WI38 (cell line): ENCODE results near the gene TMEM54.

Experiments used
- H3K4me3 ChIP-seq: 2 replicates; pipeline ENCODE4 v1.5.1; 2011; ENCODE audit warnings: low read depth, mild to moderate bottlenecking, control low read depth, low read length
- TF ChIP-seq, protein P1 (sequence below): IDR thresholded peaks from 2 replicates; pipeline ENCODE4 v1.5.1; 2012; ENCODE audit warnings: low read depth, mild to moderate bottlenecking, control low read depth, low read length

TMEM54 gene

DNA sequence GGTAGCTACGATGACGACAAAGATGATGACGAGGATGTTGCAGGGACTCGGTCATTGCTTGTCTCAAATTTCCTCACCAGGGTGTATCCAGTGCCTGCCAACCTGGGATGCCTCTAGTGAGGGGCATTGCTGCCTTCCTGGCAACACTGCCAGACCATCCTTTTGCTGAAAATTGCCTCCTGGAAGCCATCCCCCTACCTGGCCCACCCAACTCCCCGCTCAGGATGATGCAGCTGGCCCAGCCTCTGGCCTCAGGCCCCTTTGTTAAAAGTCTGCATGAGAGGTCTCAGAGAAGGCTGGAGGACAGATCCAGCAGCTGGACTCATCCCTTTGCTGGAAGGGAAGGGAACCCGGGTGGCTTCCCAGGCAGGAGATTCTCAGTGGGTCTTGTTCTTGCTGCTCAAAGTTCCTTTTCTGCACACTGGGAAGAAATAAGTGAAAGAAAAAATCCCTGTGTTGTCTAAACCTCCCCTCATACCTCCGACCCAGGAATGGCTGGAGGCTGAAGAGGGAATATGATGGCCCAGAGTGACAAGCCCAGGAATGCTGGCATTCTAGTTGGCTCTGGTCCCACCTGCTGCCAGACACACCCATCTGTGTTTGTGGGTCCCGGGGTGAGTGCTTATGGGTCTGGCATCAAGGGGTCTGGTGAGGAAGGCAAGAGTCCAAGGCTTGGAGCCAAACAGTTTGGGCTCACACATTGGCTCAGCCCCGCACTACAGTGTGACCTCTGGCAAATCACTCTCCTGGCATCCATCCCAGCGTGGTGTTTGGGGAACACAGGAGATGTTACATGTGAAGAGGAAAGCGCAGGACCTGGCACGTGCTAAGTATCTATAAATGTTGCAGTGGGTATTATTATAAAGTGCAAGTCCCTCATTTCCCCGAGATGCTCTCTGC lies 23.7 kb downstream of the TMEM54 start:
- H3K4me3 ChIP-seq = no peak overlapping the region
- TF ChIP-seq, protein P1, sequence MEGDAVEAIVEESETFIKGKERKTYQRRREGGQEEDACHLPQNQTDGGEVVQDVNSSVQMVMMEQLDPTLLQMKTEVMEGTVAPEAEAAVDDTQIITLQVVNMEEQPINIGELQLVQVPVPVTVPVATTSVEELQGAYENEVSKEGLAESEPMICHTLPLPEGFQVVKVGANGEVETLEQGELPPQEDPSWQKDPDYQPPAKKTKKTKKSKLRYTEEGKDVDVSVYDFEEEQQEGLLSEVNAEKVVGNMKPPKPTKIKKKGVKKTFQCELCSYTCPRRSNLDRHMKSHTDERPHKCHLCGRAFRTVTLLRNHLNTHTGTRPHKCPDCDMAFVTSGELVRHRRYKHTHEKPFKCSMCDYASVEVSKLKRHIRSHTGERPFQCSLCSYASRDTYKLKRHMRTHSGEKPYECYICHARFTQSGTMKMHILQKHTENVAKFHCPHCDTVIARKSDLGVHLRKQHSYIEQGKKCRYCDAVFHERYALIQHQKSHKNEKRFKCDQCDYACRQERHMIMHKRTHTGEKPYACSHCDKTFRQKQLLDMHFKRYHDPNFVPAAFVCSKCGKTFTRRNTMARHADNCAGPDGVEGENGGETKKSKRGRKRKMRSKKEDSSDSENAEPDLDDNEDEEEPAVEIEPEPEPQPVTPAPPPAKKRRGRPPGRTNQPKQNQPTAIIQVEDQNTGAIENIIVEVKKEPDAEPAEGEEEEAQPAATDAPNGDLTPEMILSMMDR = no peak

GRCh38 chr1:32876341-32877210 lies 24.6 kb downstream of the TMEM54 start:
- H3K4me3 ChIP-seq = no peak overlapping the region
- TF ChIP-seq, protein P1 = peak; percentile 69

- TF ChIP-seq, protein P1 = no peak
Measured at GRCh38 chr1:32874860-32875752, 26.1 kb downstream of the TMEM54 start.

GRCh38 chr1:32873484-32873883 lies 27.7 kb downstream of the TMEM54 start:
- TF ChIP-seq, protein P1 = no peak
- no peak overlapping the region for H3K4me3 ChIP-seq

More at GRCh38 chr1:32874860-32875752, 26.1 kb downstream of the TMEM54 start:
- no peak overlapping the region for H3K4me3 ChIP-seq

DNA sequence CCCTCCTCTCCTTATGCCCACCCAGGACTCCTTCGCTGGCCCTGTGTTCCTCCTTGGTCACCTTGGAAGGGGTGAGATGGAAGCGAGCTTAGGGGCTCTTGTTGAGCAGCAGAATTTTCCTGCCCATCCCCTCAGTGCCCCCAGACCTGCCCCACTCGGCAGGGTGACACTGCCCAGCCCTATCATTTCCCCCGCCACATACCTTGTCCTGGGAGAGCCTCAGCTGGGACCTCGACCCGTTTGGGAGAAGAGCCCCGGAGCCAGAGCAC lies 29.1 kb downstream of the TMEM54 start:
- H3K4me3 ChIP-seq = no peak overlapping the region
- TF ChIP-seq, protein P1 = no peak

GRCh38 chr1:32871364-32872191 lies 29.6 kb downstream of the TMEM54 start:
- TF ChIP-seq, protein P1 = no peak
- H3K4me3 ChIP-seq = no peak overlapping the region
